KBM-7 (cell line): Measurements from ENCODE around the gene MARCO.
"Not testable (repeated sequence)": the region's sequence is repeated elsewhere in the genome, so short reads cannot be mapped to it uniquely, and the experiment has no call there.

ENCODE experiments used
- DNase-seq: peaks from one replicate; pipeline ENCODE4 v3.0.0-alpha.2; 2015
- in situ Hi-C: fragments of 300-500 bp; cut with MboI; formaldehyde crosslinking; loops from 2 replicates; pipeline ENCODE4 v1.14.3; 2020; ENCODE audit warnings: low sequenced_read_pairs, low pct_unique_long_range_greater_than_20kb, mixed read lengths

The MARCO gene

GRCh38 chr2:118925476-118925875 is 16.5 kb upstream of the MARCO start:
- in situ Hi-C loops, result no loop called here

GRCh38 chr2:118925981-118926380 is 16.0 kb upstream of the MARCO start:
- DNase-seq, result no peak
- in situ Hi-C loops, result no loop called here

More at GRCh38 chr2:118925476-118925875, 16.5 kb upstream of the MARCO start:
- no peak for DNase-seq

GRCh38 chr2:118929059-118929458 is 12.9 kb upstream of the MARCO start:
- in situ Hi-C loops, result no loop called here
- DNase-seq, result no peak

- in situ Hi-C loops, result no loop called here
These were observed 9.0 kb upstream of the MARCO start for GRCh38 chr2:118932949-118933348.

GRCh38 chr2:118936306-118936705 is 5.7 kb upstream of the MARCO start:
- in situ Hi-C loops, result no loop called here
- DNase-seq, result no peak

More at GRCh38 chr2:118932949-118933348, 9.0 kb upstream of the MARCO start:
- no peak for DNase-seq

- DNase-seq, result no peak
- in situ Hi-C loops, result no loop called here
These were observed 5.1 kb upstream of the MARCO start for GRCh38 chr2:118936936-118937335.

- in situ Hi-C loops, result no loop called here
- DNase-seq, result no peak
These were observed 4.2 kb upstream of the MARCO start for GRCh38 chr2:118937817-118938216.

- in situ Hi-C loops, result no loop called here
- no peak for DNase-seq
These were observed 2.0 kb upstream of the MARCO start for GRCh38 chr2:118939994-118940393.

GRCh38 chr2:118940486-118941120 is 1.4 kb upstream of the MARCO start:
- peak; percentile 68 for DNase-seq
- in situ Hi-C loops, result no loop called here

GRCh38 chr2:118943286-118943685 is 1.3 kb downstream of the MARCO start:
- in situ Hi-C loops, result no loop called here
- DNase-seq, result no peak

GRCh38 chr2:118945881-118946280 is 3.9 kb downstream of the MARCO start:
- DNase-seq, result no peak
- in situ Hi-C loops, result no loop called here

GRCh38 chr2:118948266-118948665 is 6.3 kb downstream of the MARCO start:
- in situ Hi-C loops, DNase-seq: not testable (repeated sequence)

GRCh38 chr2:118954297-118955060 is 12.5 kb downstream of the MARCO start:
- DNase-seq, result no peak
- in situ Hi-C loops, result no loop called here

- in situ Hi-C loops, result no loop called here
- DNase-seq, result no peak
These were observed 23.7 kb downstream of the MARCO start for GRCh38 chr2:118965737-118966136.

GRCh38 chr2:118967124-118967880 is 25.3 kb downstream of the MARCO start:
- DNase-seq, result no peak
- in situ Hi-C loops, result no loop called here

- in situ Hi-C loops, result no loop called here
- DNase-seq, result no peak
These were observed 26.0 kb downstream of the MARCO start for GRCh38 chr2:118968042-118968441.

- DNase-seq, result no peak
- in situ Hi-C loops, result no loop called here
These were observed 27.2 kb downstream of the MARCO start for GRCh38 chr2:118968961-118969733.

GRCh38 chr2:118969734-118970395 is 27.9 kb downstream of the MARCO start:
- no peak for DNase-seq
- in situ Hi-C loops, result no loop called here
